HG03575 (cell line): Measurements from ENCODE around the gene PRKCH.

Source experiments
- ATAC-seq: cut with Tn5 transposase; IDR thresholded peaks from one replicate; pipeline ENCODE4 v1.9.1; 2021; ENCODE audit not compliant: unreplicated experiment, insufficient number of reproducible peaks, low FRiP score; ENCODE audit errors: extremely low read depth

PRKCH gene

GRCh38 chr14:61350427-61351270, 29.3 kb downstream of the PRKCH start:
- ATAC-seq, result no peak

- ATAC-seq, result no peak
These were observed 30.1 kb downstream of the PRKCH start for GRCh38 chr14:61351477-61351876.

- ATAC-seq, result no peak
These were observed 34.5 kb downstream of the PRKCH start for GRCh38 chr14:61355892-61356325.

GRCh38 chr14:61357123-61357522, 35.7 kb downstream of the PRKCH start:
- no peak for ATAC-seq

- ATAC-seq, result no peak
These were observed 37.3 kb downstream of the PRKCH start for GRCh38 chr14:61358554-61359226.

GRCh38 chr14:61360796-61361525, 39.6 kb downstream of the PRKCH start:
- no peak for ATAC-seq

- ATAC-seq, result no peak
These were observed 40.8 kb downstream of the PRKCH start for GRCh38 chr14:61362072-61362750.

GRCh38 chr14:61364243-61364642, 42.9 kb downstream of the PRKCH start:
- no peak for ATAC-seq

- ATAC-seq, result no peak
These were observed 44.4 kb downstream of the PRKCH start for GRCh38 chr14:61365667-61366212.

- ATAC-seq, result no peak
These were observed 46.8 kb downstream of the PRKCH start for GRCh38 chr14:61368114-61368710.

GRCh38 chr14:61368781-61369453, 47.5 kb downstream of the PRKCH start:
- ATAC-seq, result no peak

- no peak for ATAC-seq
These were observed 48.1 kb downstream of the PRKCH start for GRCh38 chr14:61369454-61369810.

- no peak for ATAC-seq
These were observed 51.0 kb downstream of the PRKCH start for GRCh38 chr14:61372379-61372778.

- ATAC-seq, result no peak
These were observed 51.6 kb downstream of the PRKCH start for GRCh38 chr14:61372842-61373555.

GRCh38 chr14:61374284-61374683, 52.9 kb downstream of the PRKCH start:
- no peak for ATAC-seq

- no peak for ATAC-seq
These were observed 53.8 kb downstream of the PRKCH start for GRCh38 chr14:61375218-61375617.

- ATAC-seq, result no peak
These were observed 54.9 kb downstream of the PRKCH start for GRCh38 chr14:61376314-61376713.

GRCh38 chr14:61377749-61378148, 56.4 kb downstream of the PRKCH start:
- ATAC-seq, result no peak
